Right ventricle myocardium superior (tissue), 1 donor: ENCODE measurements around the gene SLC22A6. TPM values are rescaled to one million over a fixed set of nuclear protein-coding genes. Genes with fewer than 3 reads are reported as not detected.

Experiments used
- ATAC-seq: fragments of 200-7000 bp; cut with Tn5 transposase; one replicate; pipeline ENCODE4 v1.9.1; 2020; ENCODE audit warnings: mild to moderate bottlenecking; ENCODE audit not compliant: poor library complexity
- DNase-seq: peaks from one replicate; pipeline ENCODE4 v3.0.0-alpha.2; 2020
- intact Hi-C: fragments of 100-400 bp; cut with DNase I; formaldehyde crosslinking; loops from one replicate; pipeline ENCODE4 v1.11.2; 2022
- total RNA-seq: library from RNA; stranded (reverse); fragmentation: NEBNext Ultra II Directional; extraction: Animal tissue kit (Norgen Biotek cat#: 25700); gene quantifications from one replicate; pipeline ENCODE4 v1.2.1, GENCODE V29; 2021
- donor health status: DM: no; HTN: yes; CAD: no; lungs with severe emphysema.

The SLC22A6 gene
- total RNA-seq, 1 donor from 2014 or later: not detected

- intact Hi-C loops: no loop called here
- ATAC-seq (no peak), DNase-seq (no peak)
These were observed 10.0 kb upstream of the SLC22A6 start for GRCh38 chr11:62994775-62995174.

- DNase-seq (no peak), ATAC-seq (no peak)
- intact Hi-C loops: no loop called here
These were observed 3.5 kb upstream of the SLC22A6 start for GRCh38 chr11:62988276-62988675.

DNA sequence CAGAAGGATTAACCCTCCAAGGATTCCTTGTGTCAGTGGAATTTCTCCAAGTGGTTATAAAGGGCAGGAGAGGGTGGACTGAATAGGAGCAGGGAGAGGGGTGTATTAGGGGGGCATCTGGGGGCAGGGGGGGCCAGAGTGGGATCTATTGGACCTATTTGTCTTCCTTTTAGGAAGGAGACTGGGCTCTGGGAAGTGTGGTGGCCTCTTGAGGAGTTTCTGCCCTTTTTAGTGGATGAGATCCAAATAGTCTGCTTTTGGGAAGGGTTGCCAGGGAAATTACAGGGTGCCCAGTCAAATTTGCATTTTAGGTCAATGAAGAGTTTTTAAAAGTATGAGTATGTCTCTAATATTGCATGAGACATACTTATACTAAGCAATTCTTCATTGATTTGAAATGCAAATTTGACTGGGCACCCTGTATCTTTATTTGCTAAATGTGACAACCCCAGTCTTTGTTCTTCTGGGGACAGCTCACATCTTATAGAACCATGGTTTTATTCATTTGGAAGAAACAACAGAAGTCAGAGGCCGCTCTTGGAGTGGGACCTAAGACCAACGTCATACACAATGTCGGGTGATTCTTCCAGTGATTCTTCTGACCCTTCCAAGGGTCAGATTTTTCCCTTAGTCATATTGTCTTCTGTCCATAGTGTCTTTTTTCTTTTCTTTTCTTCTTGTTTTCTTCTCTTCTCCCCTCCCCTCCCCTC, 429 bp upstream of the SLC22A6 start:
- no peak for ATAC-seq
- intact Hi-C loops: no loop called here
- DNase-seq: no peak

GRCh38 chr11:62983536-62984199, 1.1 kb downstream of the SLC22A6 start:
- no peak for DNase-seq
- no peak for ATAC-seq
- intact Hi-C loops: no loop called here

- DNase-seq (no peak), ATAC-seq (no peak)
These were observed 3.0 kb downstream of the SLC22A6 start for GRCh38 chr11:62981743-62982142.

GRCh38 chr11:62980133-62980760, 4.5 kb downstream of the SLC22A6 start:
- DNase-seq: no peak
- no peak for ATAC-seq
- intact Hi-C loops: no loop called here

More at GRCh38 chr11:62981743-62982142, 3.0 kb downstream of the SLC22A6 start:
- intact Hi-C loops: no loop called here

DNA sequence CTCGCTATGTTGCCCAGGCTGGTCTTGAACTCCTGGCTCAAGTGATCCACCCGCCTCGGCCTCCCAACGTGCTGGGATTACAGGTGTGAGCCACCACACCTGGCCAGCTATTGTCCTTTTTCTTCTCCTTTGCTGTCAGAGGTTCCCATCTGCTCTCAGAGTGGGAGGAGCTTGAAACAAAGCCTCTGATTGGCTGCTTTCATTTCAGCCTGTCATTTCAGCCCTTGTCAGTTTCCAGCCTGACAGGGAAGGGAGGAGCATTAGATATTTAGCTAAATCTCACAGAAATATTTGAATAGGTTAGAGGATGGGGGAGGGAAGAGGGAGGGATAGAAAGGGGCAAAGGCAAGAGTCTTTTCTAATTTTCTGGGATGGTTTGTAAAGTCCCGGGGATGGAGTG, 8.7 kb downstream of the SLC22A6 start:
- intact Hi-C loops: loop anchor here (10.0 kb wide), 1 partner anchor 71 kb away; no protein-coding TSS in a partner anchor

DNA sequence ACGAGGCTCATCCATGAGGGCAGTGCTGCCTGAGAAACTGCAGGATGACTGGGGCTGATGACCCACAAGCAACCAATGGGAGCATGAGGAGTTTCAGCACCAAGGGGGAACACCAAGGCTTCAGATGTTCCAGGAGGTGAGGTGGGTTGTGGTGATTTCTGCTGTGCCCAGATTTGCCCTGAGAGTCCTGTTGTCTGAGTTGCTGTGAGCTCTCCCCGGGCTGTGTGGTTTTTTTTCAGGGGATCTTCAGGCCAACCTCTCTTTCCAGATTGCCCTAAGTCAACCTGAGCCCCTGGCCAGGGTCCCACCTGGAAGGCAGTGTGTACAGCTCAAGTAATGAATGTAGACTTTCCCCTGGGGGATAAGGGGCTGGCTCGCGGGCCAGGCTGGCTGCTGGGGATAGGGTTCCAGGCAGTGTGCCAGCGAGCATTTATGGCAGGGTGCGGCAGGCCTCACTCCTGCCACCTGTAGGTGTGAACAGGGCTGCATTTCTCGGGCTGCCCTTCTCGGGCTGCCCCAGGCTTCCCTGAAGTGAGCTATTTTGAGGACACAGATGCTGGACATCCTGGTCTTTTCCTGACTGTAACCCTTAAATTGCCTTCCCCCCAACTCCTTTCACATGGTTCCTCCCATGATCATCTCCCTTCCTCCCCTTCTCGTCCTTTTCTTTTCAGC, 9.8 kb downstream of the SLC22A6 start:
- DNase-seq (peak; percentile 72), ATAC-seq (peak; percentile 94)
- intact Hi-C loops: loop anchor here (10.0 kb wide), 1 partner anchor 70 kb away; no protein-coding TSS in a partner anchor

More for the DNA sequence above, 8.7 kb downstream of the SLC22A6 start:
- no peak for DNase-seq
- ATAC-seq: no peak

DNA sequence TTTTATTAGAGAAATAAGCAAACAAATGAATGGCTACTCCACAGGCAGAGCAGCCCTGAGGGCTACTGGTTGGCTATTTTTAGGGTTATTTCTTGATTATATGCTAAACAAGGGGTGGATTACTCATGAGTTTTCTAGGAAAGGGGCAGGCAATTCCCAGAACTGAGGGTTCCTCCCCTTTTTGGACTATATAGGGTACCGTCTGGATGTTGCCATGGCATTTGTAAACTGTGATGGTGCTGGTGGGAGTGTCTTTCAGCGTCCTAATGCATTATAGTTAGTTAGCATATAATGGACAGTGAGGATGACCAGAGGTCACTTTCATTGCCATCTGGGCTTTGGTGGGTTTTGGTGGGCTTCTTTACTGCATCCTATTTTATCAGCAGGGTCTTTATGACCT, 19.2 kb downstream of the SLC22A6 start:
- intact Hi-C loops: no loop called here
- no peak for ATAC-seq
- no peak for DNase-seq

DNA sequence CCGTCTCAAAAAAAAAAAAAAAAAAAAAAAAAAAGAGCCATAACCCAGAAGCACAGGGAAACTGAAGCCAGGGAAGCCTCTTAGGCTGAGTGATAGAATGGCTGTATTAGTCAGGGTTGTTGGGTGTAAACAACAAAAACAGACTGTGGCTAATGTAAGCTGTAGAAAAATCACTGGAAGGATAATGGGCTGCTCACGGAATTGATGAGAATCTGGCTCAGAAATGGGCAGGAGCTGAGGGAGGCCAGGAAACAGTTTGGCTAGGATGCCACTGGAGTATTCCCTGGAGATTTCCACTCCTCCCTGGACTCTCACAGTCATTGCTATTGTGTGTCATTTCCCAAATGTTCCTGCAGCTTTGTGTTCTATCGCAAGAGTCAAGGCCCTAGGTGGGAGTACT, 22.4 kb downstream of the SLC22A6 start:
- intact Hi-C loops: no loop called here
- ATAC-seq: no peak
- DNase-seq: no peak

DNA sequence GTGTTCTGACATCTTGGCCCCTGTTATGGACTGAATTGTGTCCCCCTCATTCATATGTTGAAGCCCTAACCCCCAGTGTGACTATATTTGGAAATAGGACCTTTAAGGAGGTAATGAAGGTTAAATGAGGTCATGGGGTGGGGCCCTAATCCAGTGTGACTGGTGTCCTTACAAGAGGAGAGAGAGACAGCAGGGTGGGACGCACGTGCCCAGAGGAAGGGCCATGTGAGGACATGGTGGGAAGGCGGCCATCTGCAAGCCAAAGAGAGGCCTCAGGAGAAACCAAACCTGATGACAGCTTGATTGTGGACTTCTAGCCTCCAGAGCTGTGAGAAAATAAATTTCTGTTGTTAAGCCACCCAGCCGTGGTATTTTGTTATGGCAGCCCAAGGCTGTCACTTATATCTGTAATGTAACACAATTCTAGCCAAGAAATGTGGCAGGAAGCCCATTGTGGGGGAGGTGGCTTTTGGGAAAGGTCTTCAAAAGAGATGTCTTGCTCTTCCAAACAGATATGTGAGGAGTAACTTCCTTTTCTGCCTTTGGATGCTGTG, 23.7 kb downstream of the SLC22A6 start:
- intact Hi-C loops: no loop called here
- DNase-seq: no peak
- ATAC-seq: no peak

DNA sequence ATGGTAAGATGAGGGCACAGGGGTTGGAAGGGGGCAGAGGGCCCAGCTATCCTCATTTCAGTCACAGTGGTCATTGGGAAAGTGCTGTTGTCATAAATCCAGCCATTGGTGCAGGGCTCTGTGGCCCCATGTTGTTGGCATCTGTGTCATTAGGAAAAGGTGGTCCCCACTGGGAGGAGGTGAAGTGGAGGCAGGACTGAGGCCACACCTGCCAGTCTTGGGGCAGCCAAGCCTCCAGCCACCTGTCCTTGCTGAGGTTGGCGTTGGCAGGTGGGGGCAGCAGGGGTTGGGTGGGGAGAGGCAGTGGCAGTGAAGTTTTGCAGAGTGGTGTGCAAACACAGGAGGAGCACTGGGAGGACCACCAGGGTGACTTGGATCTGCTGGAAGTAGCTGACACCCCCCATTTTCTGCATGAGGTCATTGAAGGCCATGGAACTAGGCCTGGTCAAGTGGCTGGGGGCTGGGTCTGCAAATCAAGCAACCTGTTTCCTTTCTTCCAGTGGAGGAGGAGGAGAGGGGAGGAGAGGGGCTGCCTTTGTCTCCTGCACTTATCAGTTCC, 25.3 kb downstream of the SLC22A6 start:
- ATAC-seq: no peak
- intact Hi-C loops: no loop called here
- no peak for DNase-seq

DNA sequence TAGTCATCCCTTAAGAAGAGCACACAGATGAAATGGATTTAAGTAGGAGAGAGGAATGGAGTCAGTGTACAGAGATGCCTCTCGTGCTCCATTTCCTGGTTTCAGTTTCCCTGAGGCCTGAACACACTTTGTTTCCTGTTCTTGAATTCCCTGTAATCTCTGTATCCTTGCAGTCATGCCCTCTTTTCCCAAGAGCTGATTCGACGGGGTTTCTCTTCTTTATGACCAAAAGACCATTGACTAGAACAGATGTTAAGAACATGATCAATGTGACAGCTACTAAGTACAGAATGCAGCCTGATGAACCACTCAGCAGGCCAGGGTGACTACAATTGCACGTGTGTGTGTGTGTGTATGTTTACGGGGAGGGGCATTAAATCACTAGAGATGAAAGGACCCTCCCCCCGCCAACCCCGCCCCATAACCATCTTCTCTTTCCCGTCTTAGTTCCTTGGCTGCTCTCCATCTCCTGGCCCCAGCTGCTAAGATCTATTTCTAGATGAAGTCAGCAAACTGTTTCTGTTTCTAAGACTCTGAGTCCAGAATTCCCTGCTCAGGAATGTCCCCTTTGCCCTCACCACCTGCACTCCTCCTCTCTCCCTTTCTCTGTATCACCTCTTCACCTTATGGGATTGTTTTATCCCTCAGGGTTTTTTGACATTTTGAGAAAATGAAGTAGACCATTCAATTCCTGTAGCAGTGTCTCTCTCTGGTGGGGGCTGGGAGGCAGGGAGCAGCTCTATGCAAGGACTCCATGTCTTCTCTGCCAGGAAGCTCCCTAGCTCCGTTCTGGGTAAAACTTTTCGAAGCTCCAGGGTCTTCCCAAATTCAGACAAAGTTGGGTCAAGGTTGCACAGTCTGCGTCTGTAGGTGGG, 26.0 kb downstream of the SLC22A6 start:
- ATAC-seq (peak; percentile 22), DNase-seq (peak; percentile 50)

GRCh38 chr11:62957147-62957546, 27.6 kb downstream of the SLC22A6 start:
- intact Hi-C loops: no loop called here
- no peak for ATAC-seq
- no peak for DNase-seq

More for the DNA sequence above, 26.0 kb downstream of the SLC22A6 start:
- intact Hi-C loops: no loop called here

DNA sequence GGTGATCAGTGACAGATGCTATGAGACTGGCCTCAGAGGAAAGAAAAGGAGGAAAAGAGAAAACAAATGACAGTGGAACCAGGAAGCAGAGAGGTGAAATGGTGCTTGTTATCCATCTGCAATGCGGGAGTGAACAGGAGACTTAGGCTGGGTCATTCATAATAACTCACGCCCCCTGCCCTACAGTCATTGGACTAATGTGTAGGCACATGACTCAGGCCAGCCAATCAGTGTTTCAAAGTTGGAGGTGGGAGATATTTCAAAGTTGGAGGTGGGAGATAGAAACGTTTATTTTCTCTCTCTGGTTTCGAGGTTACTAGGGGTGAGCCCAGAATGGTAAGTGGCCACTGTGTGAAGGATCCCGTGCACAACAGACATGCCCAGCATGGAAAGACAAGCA, 30.3 kb downstream of the SLC22A6 start:
- intact Hi-C loops: no loop called here
- DNase-seq (no peak), ATAC-seq (no peak)

GRCh38 chr11:62953811-62954210, 31.0 kb downstream of the SLC22A6 start:
- ATAC-seq: no peak
- intact Hi-C loops: no loop called here
- no peak for DNase-seq

DNA sequence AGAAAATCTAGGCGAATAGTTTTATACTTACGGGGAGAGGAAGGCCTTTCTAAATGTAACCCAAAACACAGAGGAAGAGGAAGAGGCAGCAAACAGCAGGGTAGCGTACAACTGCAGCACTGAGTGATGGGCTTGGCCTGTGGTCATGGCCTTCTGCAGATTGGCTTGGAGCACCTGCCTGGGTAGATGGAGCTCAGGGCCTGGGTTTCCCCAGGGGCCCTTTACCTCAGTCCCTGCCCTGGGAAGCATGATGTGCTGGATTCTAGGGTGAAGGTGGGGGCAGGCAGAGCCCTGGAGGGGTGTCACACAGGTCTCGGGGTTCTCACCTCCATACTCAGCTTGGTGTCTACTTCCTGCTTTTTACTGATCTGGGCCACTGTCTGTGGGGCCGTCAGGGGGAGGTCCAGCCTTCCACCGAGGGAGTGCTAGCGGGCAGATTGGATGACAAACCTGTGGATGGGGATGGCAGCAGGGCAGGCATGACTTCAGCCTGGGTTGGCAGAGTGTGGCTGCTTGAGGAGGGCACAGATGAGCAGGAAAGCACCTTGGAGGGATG, 35.9 kb downstream of the SLC22A6 start:
- ATAC-seq: no peak
- intact Hi-C loops: no loop called here
- no peak for DNase-seq
